HG03159 (cell line): ENCODE measurements around the gene CTIF.

Experiments used
- ATAC-seq: cut with Tn5 transposase; IDR thresholded peaks from one replicate; pipeline ENCODE4 v1.9.1; 2021; ENCODE audit warnings: mild to moderate bottlenecking, moderate library complexity; ENCODE audit not compliant: unreplicated experiment

Gene CTIF

GRCh38 chr18:48599391-48599790 is 60.6 kb downstream of the CTIF start:
- no peak for ATAC-seq

- ATAC-seq, result no peak
Observed at GRCh38 chr18:48600046-48600445, 61.2 kb downstream of the CTIF start.

GRCh38 chr18:48600456-48601090 is 61.7 kb downstream of the CTIF start:
- no peak for ATAC-seq

GRCh38 chr18:48601343-48601742 is 62.5 kb downstream of the CTIF start:
- no peak for ATAC-seq

- no peak for ATAC-seq
Observed at GRCh38 chr18:48602759-48603390, 64.0 kb downstream of the CTIF start.

GRCh38 chr18:48605408-48605845 is 66.6 kb downstream of the CTIF start:
- peak; percentile 49 for ATAC-seq

GRCh38 chr18:48607056-48607984 is 68.5 kb downstream of the CTIF start:
- no peak for ATAC-seq

- ATAC-seq, result no peak
Observed at GRCh38 chr18:48608581-48608980, 69.8 kb downstream of the CTIF start.

GRCh38 chr18:48609114-48609513 is 70.3 kb downstream of the CTIF start:
- no peak for ATAC-seq

- ATAC-seq, result no peak
Observed at GRCh38 chr18:48609820-48610815, 71.3 kb downstream of the CTIF start.

- ATAC-seq, result no peak
Observed at GRCh38 chr18:48611203-48611602, 72.4 kb downstream of the CTIF start.

GRCh38 chr18:48611785-48612480 is 73.1 kb downstream of the CTIF start:
- ATAC-seq, result no peak

- no peak for ATAC-seq
Observed at GRCh38 chr18:48612511-48612910, 73.7 kb downstream of the CTIF start.

GRCh38 chr18:48612917-48613316 is 74.1 kb downstream of the CTIF start:
- ATAC-seq, result no peak

GRCh38 chr18:48613589-48614404 is 75.0 kb downstream of the CTIF start:
- no peak for ATAC-seq

GRCh38 chr18:48615566-48616401 is 77.0 kb downstream of the CTIF start:
- no peak for ATAC-seq

GRCh38 chr18:48616484-48617255 is 77.8 kb downstream of the CTIF start:
- no peak for ATAC-seq
